RCC 7860 (cell line): ENCODE results near the gene SOCS3.
"Not testable (repeated sequence)": the region's sequence is repeated elsewhere in the genome, so short reads cannot be mapped to it uniquely, and the experiment has no call there.

ENCODE experiments used
- DNase-seq: peaks from one replicate; pipeline ENCODE4 v3.0.0-alpha.2; 2015; ENCODE audit warnings: low spot score
- FAIRE-seq: peaks from 2 replicates; lab custom pipeline; 2012; peaks lifted over from hg19 to GRCh38; lab: Jason Lieb, UNC

The SOCS3 gene

GRCh38 chr17:78314683-78315354, 45.1 kb downstream of the SOCS3 start:
- no peak for FAIRE-seq
- DNase-seq: no peak

GRCh38 chr17:78313735-78314648, 45.9 kb downstream of the SOCS3 start:
- peak; percentile 69 for DNase-seq
- FAIRE-seq: no peak

GRCh38 chr17:78309659-78310255, 50.1 kb downstream of the SOCS3 start:
- not testable (repeated sequence) for FAIRE-seq, DNase-seq

DNA sequence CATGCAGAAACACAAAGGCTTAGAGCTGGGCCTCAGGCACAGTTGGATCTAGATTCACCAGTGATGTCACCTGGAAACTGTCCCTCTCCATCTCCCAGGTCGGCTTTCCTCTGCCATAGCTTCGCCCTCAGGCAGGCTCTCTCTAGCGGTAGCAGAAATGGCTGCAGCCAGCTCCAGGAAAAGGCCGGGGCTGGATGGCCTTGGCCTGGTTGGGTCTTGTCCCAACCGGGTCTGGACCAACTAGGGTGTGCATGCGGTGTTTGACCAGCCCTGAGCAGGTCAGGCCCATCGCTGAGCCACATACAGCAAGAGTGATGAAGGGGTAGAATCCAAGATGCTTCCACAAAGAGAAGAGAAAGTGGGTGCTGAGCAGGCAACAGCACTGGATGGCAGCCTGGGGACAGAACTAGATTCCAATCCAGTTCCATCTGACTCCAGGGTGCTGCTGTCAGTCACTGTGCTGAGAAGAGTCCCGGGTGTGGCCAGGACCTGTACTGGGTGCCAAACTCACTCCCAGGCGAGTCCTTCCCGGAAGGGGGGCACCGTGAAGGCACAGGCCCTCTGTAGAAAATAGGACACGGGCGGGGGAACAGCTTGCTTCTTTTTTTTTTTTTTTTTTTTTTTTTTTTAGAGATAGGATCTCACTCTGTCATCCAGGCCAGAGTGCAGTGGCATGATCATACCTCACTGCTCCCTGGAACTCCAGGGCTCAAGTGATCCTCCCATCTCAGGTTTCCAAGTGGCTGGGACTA, 51.8 kb downstream of the SOCS3 start:
- DNase-seq (no peak), FAIRE-seq (no peak)

DNA sequence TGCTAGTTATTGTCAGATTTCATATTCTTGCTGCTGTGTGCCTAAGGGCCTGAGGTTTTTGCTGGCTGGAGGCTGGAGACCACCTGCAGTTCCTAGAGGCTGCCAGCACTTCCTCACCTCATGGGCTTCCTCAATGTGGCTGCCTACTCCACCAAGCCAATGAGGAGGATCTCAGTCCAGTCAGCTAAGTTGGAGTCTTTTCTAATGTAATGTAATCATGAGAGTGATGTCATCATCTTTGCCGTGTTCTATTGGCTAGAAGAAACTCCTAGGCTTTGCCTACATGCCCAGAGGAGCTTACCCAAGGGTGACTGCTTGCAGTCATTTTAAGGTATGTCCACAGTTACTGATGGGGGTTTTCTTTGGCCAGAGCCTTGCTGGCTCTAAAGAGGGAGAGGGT, 53.0 kb downstream of the SOCS3 start:
- no peak for FAIRE-seq

More for the DNA sequence above, 53.0 kb downstream of the SOCS3 start:
- no peak for DNase-seq
